DMS53 treated with DMSO at 0.1 percent for 48 hours (cell line): ENCODE results near the gene HLA-A.
A peak's percentile ranks its signal among the peaks of the same experiment; 100 is the strongest.

Source experiments
- DNase-seq: peaks from one replicate; lab custom pipeline; 2025; ENCODE audit not compliant: unreplicated experiment; lab: John Stamatoyannopoulos, UW

The HLA-A gene

GRCh38 chr6:29933955-29934354 is 8.4 kb upstream of the HLA-A start:
- no peak for DNase-seq

- DNase-seq, result no peak
Measured at GRCh38 chr6:29935273-29935955, 6.9 kb upstream of the HLA-A start.

- DNase-seq, result no peak
Measured at GRCh38 chr6:29938746-29939508, 3.4 kb upstream of the HLA-A start.

- no peak for DNase-seq
Measured at GRCh38 chr6:29941016-29941415, 1.3 kb upstream of the HLA-A start.

- DNase-seq, result no peak
Measured at GRCh38 chr6:29941471-29941870, 861 bp upstream of the HLA-A start.

GRCh38 chr6:29941916-29942274 is 437 bp upstream of the HLA-A start:
- DNase-seq, result no peak

GRCh38 chr6:29943053-29943966 is 978 bp downstream of the HLA-A start:
- DNase-seq, result peak; percentile 34

GRCh38 chr6:29945281-29945820 is 3.0 kb downstream of the HLA-A start:
- DNase-seq, result no peak

GRCh38 chr6:29946223-29947076 is 4.1 kb downstream of the HLA-A start:
- DNase-seq, result no peak

- no peak for DNase-seq
Measured at GRCh38 chr6:29947077-29947980, 5.0 kb downstream of the HLA-A start.

- no peak for DNase-seq
Measured at GRCh38 chr6:29948277-29948676, 5.9 kb downstream of the HLA-A start.

- no peak for DNase-seq
Measured at GRCh38 chr6:29949934-29950333, 7.6 kb downstream of the HLA-A start.

GRCh38 chr6:29951882-29952281 is 9.6 kb downstream of the HLA-A start:
- DNase-seq, result no peak

GRCh38 chr6:29953001-29953441 is 10.7 kb downstream of the HLA-A start:
- no peak for DNase-seq

- DNase-seq, result no peak
Measured at GRCh38 chr6:29953686-29954085, 11.4 kb downstream of the HLA-A start.

GRCh38 chr6:29954272-29954671 is 11.9 kb downstream of the HLA-A start:
- DNase-seq, result no peak

GRCh38 chr6:29955783-29956182 is 13.5 kb downstream of the HLA-A start:
- DNase-seq, result no peak

GRCh38 chr6:29956518-29956917 is 14.2 kb downstream of the HLA-A start:
- no peak for DNase-seq

GRCh38 chr6:29958046-29958445 is 15.7 kb downstream of the HLA-A start:
- no peak for DNase-seq
